HEK293 (cell line): ENCODE measurements around the gene UBALD2.

Source experiments
- CTCF ChIA-PET: fragments of 350-600 bp; formaldehyde crosslinking; extraction: SDS; loops from one replicate; lab custom pipeline; 2021; ENCODE audit warnings: antibody characterized with exemption; lab: Yijun Ruan, JAX
- POLR2A ChIA-PET: fragments of 300-600 bp; formaldehyde crosslinking; extraction: SDS; loops from one replicate; lab custom pipeline; 2020; ENCODE audit warnings: antibody characterized with exemption, inconsistent platforms; lab: Yijun Ruan, JAX
- H3K27ac ChIP-seq: fragments of 200-500 bp; sonication (Bioruptor generic); 2 replicates; pipeline ENCODE4 v1.5.1; 2014; ENCODE audit warnings: low read depth, low read length, control low read depth, inconsistent platforms; ENCODE audit errors: extremely low read depth
- H3K36me3 ChIP-seq, 2 experiments: fragments of 200-500 bp in 1 of 2; sonication (Bioruptor generic) in 1 of 2; 1 replicate in 1 of 2; 2 replicates in 1 of 2; pipeline ENCODE4 v1.5.1; 2014 to 2017; ENCODE audit warnings: inconsistent platforms in 2 of 2, low read length in 2 of 2; ENCODE audit not compliant: control insufficient read depth in 2 of 2, insufficient read depth in 1 of 2
- H3K4me1 ChIP-seq: fragments of 200-500 bp; sonication (Bioruptor generic); 2 replicates; pipeline ENCODE4 v1.5.1; 2014; ENCODE audit warnings: mild to moderate bottlenecking, low read length, inconsistent platforms; ENCODE audit not compliant: control insufficient read depth, insufficient read depth
- H3K4me3 ChIP-seq: 2 replicates; pipeline ENCODE4 v1.5.1; 2011; ENCODE audit warnings: low read depth, mild to moderate bottlenecking, control low read depth, low read length, moderate library complexity
- H3K9me3 ChIP-seq: fragments of 200-500 bp; sonication (Bioruptor generic); 2 replicates; pipeline ENCODE4 v1.5.1; 2014; ENCODE audit warnings: low read depth, low read length, inconsistent platforms; ENCODE audit not compliant: control insufficient read depth, insufficient read depth
- AEBP2 ChIP-seq: fragments of 450-650 bp; formaldehyde crosslinking; IDR thresholded peaks from 2 replicates; pipeline ENCODE4 v1.5.1; 2016; ENCODE audit warnings: missing biosample characterization, missing genetic modification characterization, borderline replicate concordance
- GLI2 ChIP-seq: fragments of 450-650 bp; formaldehyde crosslinking; IDR thresholded peaks from 2 replicates; pipeline ENCODE4; 2017; ENCODE audit warnings: missing biosample characterization, missing genetic modification characterization, low read depth, borderline replicate concordance
- GLIS2 ChIP-seq: fragments of 450-650 bp; formaldehyde crosslinking; IDR thresholded peaks from 2 replicates; pipeline ENCODE4 v1.5.1; 2016; ENCODE audit warnings: missing biosample characterization, missing genetic modification characterization
- HOXA7 ChIP-seq: sonication (generic); formaldehyde crosslinking; IDR thresholded peaks from 2 replicates; pipeline ENCODE4 v1.8.1; 2022; ENCODE audit warnings: missing genetic modification reagents, borderline replicate concordance
- KLF1 ChIP-seq: fragments of 450-650 bp; formaldehyde crosslinking; IDR thresholded peaks from 2 replicates; pipeline ENCODE4 v1.5.1; 2016; ENCODE audit warnings: missing biosample characterization, missing genetic modification characterization
- PRDM1 ChIP-seq: fragments of 450-650 bp; formaldehyde crosslinking; IDR thresholded peaks from 2 replicates; pipeline ENCODE4; 2016; ENCODE audit warnings: missing biosample characterization, missing genetic modification characterization
- TCF7L2 ChIP-seq: IDR thresholded peaks from 2 replicates; pipeline ENCODE4 v1.6.1; 2011; ENCODE audit warnings: low read depth, mild to moderate bottlenecking, inconsistent platforms, low read length, moderate library complexity, borderline replicate concordance
- ZBTB20 ChIP-seq: fragments of 450-650 bp; formaldehyde crosslinking; IDR thresholded peaks from 2 replicates; pipeline ENCODE4 v1.5.1; 2016; ENCODE audit warnings: missing biosample characterization, missing genetic modification characterization
- ZBTB7A ChIP-seq: fragments of 450-650 bp; formaldehyde crosslinking; IDR thresholded peaks from 2 replicates; pipeline ENCODE4 v1.5.1; 2016; ENCODE audit warnings: low read depth, missing biosample characterization, missing genetic modification characterization
- ZNF10 ChIP-seq: fragments of 450-650 bp; formaldehyde crosslinking; IDR thresholded peaks from 2 replicates; pipeline ENCODE4 v1.5.1; 2017; ENCODE audit warnings: missing biosample characterization, missing genetic modification characterization
- ZNF112 ChIP-seq: fragments of 450-650 bp; formaldehyde crosslinking; IDR thresholded peaks from 2 replicates; pipeline ENCODE4 v1.5.0; 2017; ENCODE audit warnings: missing biosample characterization, missing genetic modification characterization
- ZNF138 ChIP-seq: fragments of 450-650 bp; formaldehyde crosslinking; IDR thresholded peaks from 2 replicates; pipeline ENCODE4 v1.5.1; 2016; ENCODE audit warnings: missing biosample characterization, missing genetic modification characterization, borderline replicate concordance
- ZNF155 ChIP-seq: fragments of 450-650 bp; formaldehyde crosslinking; IDR thresholded peaks from 2 replicates; pipeline ENCODE4 v1.5.1; 2016; ENCODE audit warnings: missing biosample characterization, missing genetic modification characterization
- ZNF16 ChIP-seq: fragments of 450-650 bp; formaldehyde crosslinking; IDR thresholded peaks from 2 replicates; pipeline ENCODE4 v1.5.1; 2016; ENCODE audit warnings: low read depth, missing biosample characterization, missing genetic modification characterization
- ZNF169 ChIP-seq: fragments of 450-650 bp; formaldehyde crosslinking; IDR thresholded peaks from 2 replicates; pipeline ENCODE4 v1.5.1; 2016; ENCODE audit warnings: missing biosample characterization, missing genetic modification characterization
- ZNF341 ChIP-seq: fragments of 450-650 bp; formaldehyde crosslinking; IDR thresholded peaks from 2 replicates; pipeline ENCODE4; 2016; ENCODE audit warnings: low read depth, missing biosample characterization, missing genetic modification characterization
- ZNF48 ChIP-seq: fragments of 450-650 bp; formaldehyde crosslinking; IDR thresholded peaks from 2 replicates; pipeline ENCODE4 v1.5.1; 2016; ENCODE audit warnings: missing biosample characterization, missing genetic modification characterization
- ZNF654 ChIP-seq: fragments of 450-650 bp; formaldehyde crosslinking; IDR thresholded peaks from 2 replicates; pipeline ENCODE4 v1.5.1; 2016; ENCODE audit warnings: low read depth, missing biosample characterization, missing genetic modification characterization
- ZNF692 ChIP-seq: fragments of 450-650 bp; formaldehyde crosslinking; IDR thresholded peaks from 2 replicates; pipeline ENCODE4 v1.5.1; 2016; ENCODE audit warnings: missing biosample characterization, missing genetic modification characterization
- ZNF768 ChIP-seq: fragments of 450-650 bp; formaldehyde crosslinking; IDR thresholded peaks from 2 replicates; pipeline ENCODE4 v1.5.1; 2018; ENCODE audit warnings: missing biosample characterization, mild to moderate bottlenecking, missing genetic modification characterization
- ZNF776 ChIP-seq: fragments of 450-650 bp; formaldehyde crosslinking; IDR thresholded peaks from 2 replicates; pipeline ENCODE4 v1.5.0; 2017; ENCODE audit warnings: missing biosample characterization, missing genetic modification characterization, borderline replicate concordance
- ZSCAN30 ChIP-seq: fragments of 450-650 bp; IDR thresholded peaks from 2 replicates; pipeline ENCODE4 v1.5.1; 2018; ENCODE audit warnings: missing biosample characterization, mild to moderate bottlenecking, missing genetic modification characterization, moderate library complexity
- ZXDB ChIP-seq: fragments of 450-650 bp; formaldehyde crosslinking; IDR thresholded peaks from 2 replicates; pipeline ENCODE4 v1.5.1; 2016; ENCODE audit warnings: missing biosample characterization, missing genetic modification characterization
- TF ChIP-seq, protein P1 (sequence below): fragments of 450-650 bp; formaldehyde crosslinking; IDR thresholded peaks from 2 replicates; pipeline ENCODE4 v1.5.1; 2017; ENCODE audit warnings: missing biosample characterization, missing genetic modification characterization
- TF ChIP-seq, protein P2 (sequence below): fragments of 450-650 bp; formaldehyde crosslinking; IDR thresholded peaks from 2 replicates; pipeline ENCODE4 v1.5.1; 2017; ENCODE audit warnings: missing biosample characterization, missing genetic modification characterization
- TF ChIP-seq, protein P3 (sequence below): fragments of 450-650 bp; formaldehyde crosslinking; IDR thresholded peaks from 2 replicates; pipeline ENCODE4 v1.5.1; 2016; ENCODE audit warnings: missing biosample characterization, missing genetic modification characterization
- TF ChIP-seq, protein P4 (sequence below): fragments of 450-650 bp; formaldehyde crosslinking; optimal IDR thresholded peaks from 2 replicates; pipeline ENCODE3; 2016; ENCODE audit warnings: missing biosample characterization, mild to moderate bottlenecking, missing genetic modification characterization

Gene UBALD2

DNA sequence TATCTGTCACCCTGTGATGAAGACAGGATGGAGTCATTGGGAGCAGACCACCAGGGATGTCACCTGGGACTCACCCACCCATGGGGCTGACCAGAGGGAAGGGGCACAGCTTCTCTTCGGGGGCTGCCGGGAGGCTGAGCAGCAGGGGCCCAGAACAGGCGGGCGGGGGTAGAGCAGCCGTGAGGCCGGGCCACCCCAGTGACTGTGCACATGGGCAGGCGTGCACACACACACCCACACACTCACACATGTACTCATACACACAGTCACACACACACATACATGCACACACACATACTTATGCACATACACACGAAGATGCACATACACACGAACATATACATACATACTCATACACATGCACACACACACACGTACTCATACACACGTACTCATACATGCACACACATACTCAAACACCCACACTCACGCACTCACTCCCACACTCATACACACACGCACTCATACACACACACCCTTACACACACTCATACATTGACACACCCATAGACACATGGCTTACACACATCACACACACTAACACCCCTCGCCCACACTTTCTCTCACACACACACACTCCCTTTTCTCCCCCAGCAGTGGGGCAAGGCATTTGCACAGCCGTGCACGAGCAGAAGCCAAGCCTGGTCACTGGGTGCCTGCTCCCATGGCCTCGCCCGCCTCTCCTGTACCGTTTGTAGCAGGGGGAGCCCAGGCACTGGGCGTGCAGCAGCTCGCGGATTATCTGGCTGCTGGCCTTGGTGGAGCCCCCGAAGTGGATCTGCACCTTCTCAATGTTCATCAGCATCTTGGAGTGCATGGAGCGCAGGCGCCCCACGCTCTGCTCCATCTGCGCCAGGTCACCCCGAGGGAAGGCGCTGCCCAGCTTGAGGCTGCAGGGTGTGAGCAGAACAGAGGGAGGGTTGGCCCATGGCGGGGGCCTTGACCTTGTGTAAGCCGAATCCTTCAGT lies 12.4 kb downstream of the UBALD2 start:
- Histone ChIP-seq H3K36me3 (peaks cover 0 to 3% of the 10 kb centered on the region in 2 experiments; a peak in 1 of 3 replicates), H3K4me3 (no peak overlapping the region), H3K27ac (no peak overlapping the region), H3K4me1 (no peaks in the 10 kb centered on the region), H3K9me3 (no peaks in the 10 kb centered on the region)
- POLR2A ChIA-PET: interaction anchor here (2.0 kb wide), 1 partner anchor 13 kb away, joined by 13 read pairs; the partner anchor contains the start of gene UBALD2
- CTCF ChIA-PET: interaction anchor here (0.6 to 4.8 kb wide), 9 partner anchors 9 to 264 kb away, joined by 3 to 191 read pairs (median 36); partner anchors contain the start of gene RNF157
- TF ChIP-seq ZNF112: no peak
- no peak for TF ChIP-seq ZNF654 (tag by site-specific recombination)
- TF ChIP-seq, protein P1, sequence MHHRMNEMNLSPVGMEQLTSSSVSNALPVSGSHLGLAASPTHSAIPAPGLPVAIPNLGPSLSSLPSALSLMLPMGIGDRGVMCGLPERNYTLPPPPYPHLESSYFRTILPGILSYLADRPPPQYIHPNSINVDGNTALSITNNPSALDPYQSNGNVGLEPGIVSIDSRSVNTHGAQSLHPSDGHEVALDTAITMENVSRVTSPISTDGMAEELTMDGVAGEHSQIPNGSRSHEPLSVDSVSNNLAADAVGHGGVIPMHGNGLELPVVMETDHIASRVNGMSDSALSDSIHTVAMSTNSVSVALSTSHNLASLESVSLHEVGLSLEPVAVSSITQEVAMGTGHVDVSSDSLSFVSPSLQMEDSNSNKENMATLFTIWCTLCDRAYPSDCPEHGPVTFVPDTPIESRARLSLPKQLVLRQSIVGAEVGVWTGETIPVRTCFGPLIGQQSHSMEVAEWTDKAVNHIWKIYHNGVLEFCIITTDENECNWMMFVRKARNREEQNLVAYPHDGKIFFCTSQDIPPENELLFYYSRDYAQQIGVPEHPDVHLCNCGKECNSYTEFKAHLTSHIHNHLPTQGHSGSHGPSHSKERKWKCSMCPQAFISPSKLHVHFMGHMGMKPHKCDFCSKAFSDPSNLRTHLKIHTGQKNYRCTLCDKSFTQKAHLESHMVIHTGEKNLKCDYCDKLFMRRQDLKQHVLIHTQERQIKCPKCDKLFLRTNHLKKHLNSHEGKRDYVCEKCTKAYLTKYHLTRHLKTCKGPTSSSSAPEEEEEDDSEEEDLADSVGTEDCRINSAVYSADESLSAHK: no peak
- TF ChIP-seq, protein P2, sequence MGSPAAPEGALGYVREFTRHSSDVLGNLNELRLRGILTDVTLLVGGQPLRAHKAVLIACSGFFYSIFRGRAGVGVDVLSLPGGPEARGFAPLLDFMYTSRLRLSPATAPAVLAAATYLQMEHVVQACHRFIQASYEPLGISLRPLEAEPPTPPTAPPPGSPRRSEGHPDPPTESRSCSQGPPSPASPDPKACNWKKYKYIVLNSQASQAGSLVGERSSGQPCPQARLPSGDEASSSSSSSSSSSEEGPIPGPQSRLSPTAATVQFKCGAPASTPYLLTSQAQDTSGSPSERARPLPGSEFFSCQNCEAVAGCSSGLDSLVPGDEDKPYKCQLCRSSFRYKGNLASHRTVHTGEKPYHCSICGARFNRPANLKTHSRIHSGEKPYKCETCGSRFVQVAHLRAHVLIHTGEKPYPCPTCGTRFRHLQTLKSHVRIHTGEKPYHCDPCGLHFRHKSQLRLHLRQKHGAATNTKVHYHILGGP (tag by site-specific recombination): no peak
- TF ChIP-seq ZNF776 (tag by site-specific recombination): 0 out of 2 replicates have a peak, but pooled peaks have one; percentile 35
- no peak for TF ChIP-seq HOXA7
- TF ChIP-seq, protein P3, sequence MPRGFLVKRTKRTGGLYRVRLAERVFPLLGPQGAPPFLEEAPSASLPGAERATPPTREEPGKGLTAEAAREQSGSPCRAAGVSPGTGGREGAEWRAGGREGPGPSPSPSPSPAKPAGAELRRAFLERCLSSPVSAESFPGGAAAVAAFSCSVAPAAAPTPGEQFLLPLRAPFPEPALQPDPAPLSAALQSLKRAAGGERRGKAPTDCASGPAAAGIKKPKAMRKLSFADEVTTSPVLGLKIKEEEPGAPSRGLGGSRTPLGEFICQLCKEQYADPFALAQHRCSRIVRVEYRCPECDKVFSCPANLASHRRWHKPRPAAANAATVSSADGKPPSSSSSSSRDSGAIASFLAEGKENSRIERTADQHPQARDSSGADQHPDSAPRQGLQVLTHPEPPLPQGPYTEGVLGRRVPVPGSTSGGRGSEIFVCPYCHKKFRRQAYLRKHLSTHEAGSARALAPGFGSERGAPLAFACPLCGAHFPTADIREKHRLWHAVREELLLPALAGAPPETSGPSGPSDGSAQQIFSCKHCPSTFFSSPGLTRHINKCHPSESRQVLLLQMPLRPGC (tag by site-specific recombination): no peak
- no peak for TF ChIP-seq ZNF10
- no peak for TF ChIP-seq ZNF155 (tag by site-specific recombination)
- no peak for TF ChIP-seq GLI2 (tag by site-specific recombination)
- TF ChIP-seq, protein P4, sequence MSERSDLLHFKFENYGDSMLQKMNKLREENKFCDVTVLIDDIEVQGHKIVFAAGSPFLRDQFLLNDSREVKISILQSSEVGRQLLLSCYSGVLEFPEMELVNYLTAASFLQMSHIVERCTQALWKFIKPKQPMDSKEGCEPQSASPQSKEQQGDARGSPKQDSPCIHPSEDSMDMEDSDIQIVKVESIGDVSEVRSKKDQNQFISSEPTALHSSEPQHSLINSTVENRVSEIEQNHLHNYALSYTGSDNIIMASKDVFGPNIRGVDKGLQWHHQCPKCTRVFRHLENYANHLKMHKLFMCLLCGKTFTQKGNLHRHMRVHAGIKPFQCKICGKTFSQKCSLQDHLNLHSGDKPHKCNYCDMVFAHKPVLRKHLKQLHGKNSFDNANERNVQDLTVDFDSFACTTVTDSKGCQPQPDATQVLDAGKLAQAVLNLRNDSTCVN: peak; percentile 23
- no peak for TF ChIP-seq ZNF16 (tag by site-specific recombination)
- TF ChIP-seq ZSCAN30 (tag by site-specific recombination): no peak
- TF ChIP-seq ZNF768 (tag by site-specific recombination): no peak
- no peak for TF ChIP-seq ZBTB20 (tag by site-specific recombination)
- TF ChIP-seq ZNF341 (tag by site-specific recombination): no peak
- TF ChIP-seq ZNF169 (tag by site-specific recombination): 0 out of 2 replicates have a peak, but pooled peaks have one; percentile 60
- peak; percentile 75; the same call in 1 of the 2 replicates for TF ChIP-seq ZBTB7A (tag by site-specific recombination)
- TF ChIP-seq AEBP2: no peak
- TF ChIP-seq GLIS2 (tag by site-specific recombination): no peak
- TF ChIP-seq ZNF48 (tag by site-specific recombination): no peak
- TF ChIP-seq ZXDB (tag by site-specific recombination): no peak
- 0 out of 2 replicates have a peak, but pooled peaks have one; percentile 20 for TF ChIP-seq KLF1
- TF ChIP-seq TCF7L2: no peak
- TF ChIP-seq PRDM1 (tag by site-specific recombination): no peak
- TF ChIP-seq ZNF692 (tag by site-specific recombination): no peak
- no peak for TF ChIP-seq ZNF138 (tag by site-specific recombination)
